Hematopoietic multipotent progenitor cell treated with erythropoietin and hydrocortisone succinate and interleukin-3 and kit ligand, for 17 days (in vitro differentiated cells): Measurements from ENCODE around the gene PTPRK.

Experiments used
- DNase-seq: peaks from one replicate; pipeline ENCODE4 v3.0.0-alpha.2; 2015; ENCODE audit warnings: low spot score

Gene PTPRK

GRCh38 chr6:128069188-128069587 is 451.2 kb downstream of the PTPRK start:
- no peak for DNase-seq

DNA sequence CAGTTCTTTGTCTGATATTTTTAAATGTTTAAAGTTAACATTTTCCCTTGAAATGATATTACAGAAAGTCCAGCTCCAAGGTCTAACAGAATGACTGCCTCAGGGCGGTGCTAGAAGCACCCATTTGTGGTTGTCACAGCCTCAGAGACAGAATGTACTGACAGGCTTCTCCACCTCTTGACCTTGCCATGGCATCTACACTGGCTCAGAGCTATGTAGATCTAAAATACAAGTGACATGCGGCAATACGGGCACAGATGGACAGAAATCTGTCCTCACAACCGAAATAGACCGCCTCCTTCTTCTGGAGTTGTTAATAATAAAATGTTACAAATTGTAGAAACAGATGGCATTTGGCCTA is 452.3 kb downstream of the PTPRK start:
- no peak for DNase-seq

DNA sequence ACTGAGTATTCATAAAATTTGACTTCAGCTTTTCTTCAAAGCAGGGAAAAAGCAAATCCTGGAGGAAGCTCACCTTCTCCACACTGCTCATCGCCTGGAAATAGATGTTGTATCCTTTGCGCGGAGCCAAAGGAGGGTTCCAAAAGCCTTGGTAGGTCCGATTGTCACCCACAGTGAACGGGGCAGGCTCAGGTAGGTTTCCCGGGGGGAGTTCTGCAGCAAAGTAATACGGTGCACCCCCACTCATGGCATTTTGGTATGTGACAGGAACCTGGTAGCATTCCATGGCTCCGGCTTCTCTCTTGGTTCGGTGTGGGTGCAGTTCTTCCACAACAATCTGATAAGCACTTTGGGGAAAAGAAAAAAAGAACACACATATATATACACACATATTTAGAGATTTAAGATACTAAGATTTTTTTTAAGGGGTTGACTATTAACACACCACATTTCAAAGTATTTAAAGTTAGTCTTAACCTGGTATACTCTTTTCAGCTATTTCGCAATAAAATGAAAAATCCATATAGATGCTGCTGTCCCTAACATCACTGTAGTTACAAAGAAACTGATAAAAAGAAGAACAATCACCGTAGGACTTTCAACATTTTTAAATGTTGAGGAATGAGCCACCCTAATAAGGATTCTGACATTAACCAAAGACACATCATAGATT is 452.8 kb downstream of the PTPRK start:
- no peak for DNase-seq

DNA sequence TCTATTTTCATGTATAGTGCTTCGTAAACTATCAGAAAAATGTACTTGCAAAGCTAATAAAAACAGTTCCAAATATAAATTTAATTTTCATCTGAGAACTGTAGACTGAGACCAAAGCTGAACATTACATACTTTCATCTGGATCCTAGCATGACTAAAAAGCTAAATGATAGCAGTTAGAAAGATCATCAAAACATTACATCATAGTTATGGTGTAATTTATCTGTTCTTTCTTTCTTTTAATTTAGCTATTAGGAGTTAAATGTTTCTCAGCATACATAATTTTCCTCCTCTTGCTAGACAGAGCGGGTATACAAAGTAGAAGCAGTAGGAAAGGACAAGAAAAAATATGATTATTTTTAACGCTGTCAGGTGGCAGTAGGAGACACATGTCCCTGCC is 455.3 kb downstream of the PTPRK start:
- DNase-seq, result no peak

- no peak for DNase-seq
These were observed 455.9 kb downstream of the PTPRK start for GRCh38 chr6:128064540-128064895.

- DNase-seq, result no peak
These were observed 456.4 kb downstream of the PTPRK start for GRCh38 chr6:128063850-128064539.

DNA sequence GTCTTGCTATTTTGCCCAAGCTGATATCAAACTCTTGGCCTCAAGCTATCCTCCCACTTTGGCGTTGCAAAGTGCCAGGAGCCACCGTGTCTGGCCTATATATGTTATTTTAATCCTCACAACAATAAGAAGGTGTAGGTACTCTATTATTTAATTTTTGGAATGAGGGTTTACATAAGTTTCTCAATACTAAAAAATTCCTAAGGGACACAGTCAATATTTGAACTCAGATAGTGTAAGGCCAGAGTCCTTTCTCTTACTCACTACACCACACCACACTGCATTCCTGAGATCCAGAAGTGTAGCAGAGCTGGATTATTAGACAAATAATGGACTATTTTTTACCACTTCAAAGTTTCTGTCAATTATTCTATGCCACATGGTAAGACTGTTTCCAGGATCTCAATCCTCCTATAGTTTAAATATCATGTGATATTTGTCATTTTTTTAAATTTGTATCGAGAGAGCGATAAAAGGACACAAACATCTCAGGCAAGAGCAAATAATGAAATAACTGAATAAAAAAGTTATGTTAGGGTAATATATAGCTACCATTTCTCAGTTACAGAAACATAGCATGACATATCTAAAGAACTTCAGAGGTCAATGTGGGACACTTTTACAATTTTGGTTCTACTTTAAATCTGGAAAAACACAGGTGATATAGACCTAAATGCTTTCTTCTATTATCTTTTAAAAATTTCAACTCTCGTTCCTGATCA is 457.4 kb downstream of the PTPRK start:
- no peak for DNase-seq

GRCh38 chr6:128057946-128058345 is 462.5 kb downstream of the PTPRK start:
- DNase-seq, result no peak

GRCh38 chr6:128057541-128057940 is 462.9 kb downstream of the PTPRK start:
- no peak for DNase-seq

- no peak for DNase-seq
These were observed 467.3 kb downstream of the PTPRK start for GRCh38 chr6:128053109-128053508.

DNA sequence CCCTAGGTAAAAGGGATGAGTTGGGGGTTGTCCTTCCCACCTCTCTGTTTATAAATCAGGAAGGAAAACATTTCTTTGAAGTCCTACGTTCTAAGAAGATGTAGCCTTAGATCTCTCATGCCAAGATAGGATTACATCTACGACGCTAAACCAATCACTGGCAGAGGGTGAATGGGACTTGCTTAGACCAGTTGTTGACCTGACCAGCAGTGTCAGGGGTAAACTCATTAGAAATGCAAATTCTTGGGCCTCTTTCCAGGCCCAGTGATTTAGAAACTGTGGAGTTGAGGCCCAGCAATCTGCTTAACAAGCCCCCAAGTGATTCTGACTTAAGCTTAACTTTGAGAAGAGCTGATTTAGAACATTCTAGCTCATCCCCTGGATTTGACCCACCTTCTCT is 472.4 kb downstream of the PTPRK start:
- no peak for DNase-seq

DNA sequence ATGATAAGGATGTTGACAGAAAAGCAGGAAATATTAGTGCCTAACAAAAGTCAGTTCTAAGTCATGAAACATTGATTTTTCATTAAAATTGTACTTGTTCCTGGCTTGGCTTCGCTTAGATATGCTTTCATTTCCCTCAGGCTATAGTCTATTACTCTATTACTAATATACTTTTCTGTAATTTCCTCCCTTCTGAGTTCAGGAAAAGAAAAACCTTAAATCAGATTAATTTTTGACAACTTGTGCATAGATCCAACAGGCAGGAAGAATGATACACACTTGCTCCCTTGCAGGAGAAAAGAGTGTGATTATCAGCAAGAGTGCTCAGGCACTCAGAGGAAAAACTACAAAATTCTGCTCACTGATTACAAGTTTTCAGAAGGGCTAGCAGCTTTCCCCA is 474.4 kb downstream of the PTPRK start:
- no peak for DNase-seq

DNA sequence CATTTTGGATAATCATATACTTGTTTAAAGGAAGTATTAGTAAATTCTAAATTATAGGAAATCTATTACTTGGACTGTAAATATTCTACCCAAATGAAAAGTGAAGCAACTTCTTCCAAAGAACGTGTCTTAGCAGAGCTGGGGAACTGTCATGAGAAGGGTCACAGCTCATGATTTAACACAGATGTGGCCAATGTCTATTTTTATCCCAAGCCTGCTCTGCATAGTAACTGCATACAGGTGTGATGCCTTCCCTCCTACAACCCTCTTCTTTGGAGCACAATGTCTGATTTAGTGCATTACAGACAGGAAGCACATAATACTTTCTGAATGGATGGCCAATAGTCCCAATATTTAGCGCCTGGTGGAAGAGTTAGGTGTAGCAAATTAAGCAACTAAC is 480.9 kb downstream of the PTPRK start:
- no peak for DNase-seq

DNA sequence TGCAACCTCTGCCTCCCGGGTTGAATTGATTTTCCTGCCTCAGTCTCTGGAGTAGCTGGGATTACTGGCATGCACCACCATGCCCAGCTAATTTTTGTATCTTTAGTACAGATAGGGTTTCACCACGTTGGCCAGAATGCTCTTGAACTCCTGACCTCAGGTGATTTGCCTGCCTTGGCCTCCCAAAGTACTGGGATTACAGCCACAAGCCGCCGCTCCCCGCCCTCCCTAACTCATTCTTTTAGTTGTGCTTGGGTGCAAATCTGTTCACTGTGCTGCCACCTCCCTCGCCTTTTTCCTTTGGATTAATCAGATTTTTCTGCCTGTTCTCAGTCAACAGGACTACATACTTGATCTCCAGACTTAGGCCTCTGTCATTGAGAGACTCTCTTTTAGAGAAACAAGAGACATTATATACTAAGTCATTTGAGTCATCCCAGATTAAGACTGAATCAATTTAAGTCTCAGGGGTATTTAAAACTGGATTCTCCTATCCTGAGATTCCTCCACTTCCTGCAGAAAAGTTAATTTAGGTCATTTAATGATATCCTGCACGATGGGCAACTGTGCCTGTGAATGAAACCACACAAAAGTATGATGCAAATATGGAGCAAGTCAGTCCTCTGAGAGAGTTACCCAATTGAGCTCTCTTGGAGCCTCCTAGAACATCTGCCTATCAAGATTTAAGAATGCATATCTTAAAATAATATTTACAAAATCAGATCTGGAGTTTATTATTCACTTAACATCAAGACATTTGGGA is 483.4 kb downstream of the PTPRK start:
- no peak for DNase-seq

DNA sequence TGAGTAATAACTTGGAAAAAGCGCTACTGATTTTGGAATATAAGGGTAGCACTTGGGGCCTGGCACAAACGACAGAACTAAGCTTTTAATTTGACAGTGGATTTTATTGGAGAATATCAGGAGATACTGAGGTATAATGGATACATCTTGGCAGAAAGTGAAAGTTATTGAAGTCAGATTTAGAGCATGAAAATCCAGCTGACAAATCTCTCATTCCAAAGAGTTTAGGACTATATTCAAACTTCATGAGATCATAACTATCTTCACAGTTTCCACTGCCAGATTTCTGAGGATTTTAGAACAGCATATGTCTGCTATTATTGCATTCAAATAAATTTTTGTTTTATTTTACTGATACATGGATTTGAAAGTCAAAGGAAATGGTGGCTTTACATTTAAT is 487.2 kb downstream of the PTPRK start:
- DNase-seq, result no peak

DNA sequence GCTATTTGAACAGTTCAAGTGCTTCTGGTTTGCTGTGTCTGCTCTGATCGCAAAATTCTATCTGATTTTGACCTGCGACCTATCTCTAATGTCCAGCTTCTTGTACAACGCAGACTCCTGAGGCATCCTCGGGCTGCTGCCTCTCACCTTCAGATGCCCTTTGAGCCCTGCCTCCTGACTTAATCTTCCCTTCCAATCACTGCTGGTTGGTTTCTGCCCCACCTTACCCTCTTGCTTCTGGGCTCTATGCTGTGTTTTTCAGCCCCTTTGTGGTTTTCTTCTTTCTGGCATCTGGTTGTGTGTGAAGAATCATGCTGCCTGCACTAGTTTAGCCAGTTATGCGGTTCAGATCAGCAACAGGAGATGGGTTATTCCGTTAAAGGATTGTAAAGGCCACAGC is 488.4 kb downstream of the PTPRK start:
- DNase-seq, result no peak

DNA sequence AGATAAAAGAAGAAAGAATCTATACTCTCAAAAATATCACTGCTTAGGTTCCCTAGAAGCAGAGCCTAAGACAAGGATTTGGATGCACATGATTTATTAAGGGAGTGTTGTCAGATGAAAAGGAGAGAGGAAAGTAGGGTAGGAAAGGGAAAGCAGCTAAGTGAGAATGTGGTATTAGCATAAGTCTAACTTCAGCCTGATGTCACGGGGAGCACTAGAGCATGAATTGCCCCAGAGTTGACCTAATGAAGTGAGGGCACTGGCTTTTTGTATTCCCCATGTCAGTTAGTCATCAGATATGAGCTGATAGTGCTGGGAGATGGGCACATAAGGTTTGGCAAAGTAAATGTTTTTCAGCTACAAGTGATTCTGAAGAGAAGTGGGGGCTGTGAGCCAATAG is 490.6 kb downstream of the PTPRK start:
- no peak for DNase-seq

DNA sequence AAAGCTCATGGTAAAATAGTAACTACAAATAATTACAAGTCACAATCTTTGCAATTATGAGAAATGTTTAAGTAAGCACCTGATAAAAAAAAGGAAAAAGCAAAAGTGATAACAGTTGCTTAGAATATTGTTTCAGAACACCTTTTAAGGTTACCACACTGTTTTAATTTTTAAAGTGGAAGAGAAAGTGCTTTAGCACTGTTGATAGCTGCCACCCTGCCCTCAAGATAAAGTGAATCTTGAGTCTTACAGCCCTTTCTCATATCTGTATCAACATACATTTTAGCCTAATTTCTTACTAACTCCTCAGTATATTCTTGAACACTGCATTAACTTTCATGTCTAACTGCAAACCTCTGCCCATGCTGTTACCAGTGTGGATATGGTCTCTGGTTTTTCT is 492.2 kb downstream of the PTPRK start:
- DNase-seq, result no peak

GRCh38 chr6:128025478-128025877 is 494.9 kb downstream of the PTPRK start:
- DNase-seq, result no peak

- DNase-seq, result no peak
These were observed 495.4 kb downstream of the PTPRK start for GRCh38 chr6:128024969-128025368.

- no peak for DNase-seq
These were observed 496.4 kb downstream of the PTPRK start for GRCh38 chr6:128024046-128024445.

- no peak for DNase-seq
These were observed 501.6 kb downstream of the PTPRK start for GRCh38 chr6:128018821-128019220.

- no peak for DNase-seq
These were observed 503.1 kb downstream of the PTPRK start for GRCh38 chr6:128017288-128017687.
